Ascending aorta (tissue), 2 donors: Measurements from ENCODE around the gene EAF2. TPM values are rescaled to one million over a fixed set of nuclear protein-coding genes. Genes with fewer than 3 reads are reported as not detected.

Source experiments
- DNase-seq, 2 donors: peaks; one replicate each; pipeline ENCODE4 v3.0.0-alpha.2; 2019; ENCODE audit warnings: low spot score in 2 of 2
- H3K27ac ChIP-seq, 2 donors: fragments of 200-600 bp; sonication (generic); one replicate each; pipeline ENCODE4 v1.5.1; 2016 to 2017; ENCODE audit warnings: mild to moderate bottlenecking in 1 of 2
- H3K27me3 ChIP-seq: fragments of 200-600 bp; sonication (generic); one replicate; pipeline ENCODE4 v1.5.1; 2017
- H3K36me3 ChIP-seq, 2 donors: fragments of 200-600 bp; sonication (generic); one replicate each; pipeline ENCODE4 v1.5.1; 2016
- H3K4me1 ChIP-seq, 2 donors: fragments of 200-600 bp; sonication (generic); one replicate each; pipeline ENCODE4 v1.5.1; 2016 to 2017; ENCODE audit warnings: mild to moderate bottlenecking in 1 of 2
- H3K4me3 ChIP-seq, 2 donors: fragments of 200-600 bp; sonication (generic); one replicate each; pipeline ENCODE4 v1.5.1; 2016 to 2017; ENCODE audit warnings: mild to moderate bottlenecking in 1 of 2
- H3K9me3 ChIP-seq, 2 donors: fragments of 200-600 bp; sonication (generic); one replicate each; pipeline ENCODE4 v1.5.1; 2016
- CTCF ChIP-seq, 3 experiments: fragments of 200-600 bp in 2 of 3; fragments of 450-650 bp in 1 of 3; sonication (generic) in 2 of 3; IDR thresholded peaks; one replicate each; pipeline ENCODE4 v1.5.1; 2016 to 2019; ENCODE audit warnings: antibody characterized with exemption in 3 of 3, mild to moderate bottlenecking in 1 of 3, moderate library complexity in 1 of 3
- intact Hi-C: fragments of 100-400 bp; cut with DNase I; formaldehyde crosslinking; loops from one replicate; pipeline ENCODE4 v1.15.1; 2023
- total RNA-seq: library from RNA; depleted of rRNA; stranded (reverse); fragments of >200 nt; gene quantifications from one replicate; pipeline ENCODE4 v1.1.0, GENCODE V29; 2016

EAF2 gene
- total RNA-seq, 1 donor from 2014 or later, result 2.4 TPM

GRCh38 chr3:121885386-121885785 is 50.4 kb downstream of the EAF2 start:
- no peaks in the 10 kb centered on the region for H3K27me3 ChIP-seq
- no peaks in the 10 kb centered on the region for H3K9me3 ChIP-seq
- intact Hi-C loops, result no loop called here
- no peak overlapping the region for H3K27ac ChIP-seq
- no peaks in the 10 kb centered on the region for H3K4me1 ChIP-seq
- DNase-seq, result no peak
- no peak overlapping the region for H3K4me3 ChIP-seq
- no peak for TF ChIP-seq CTCF (IDR thresholded peaks at IDR 0.05)
- H3K36me3 ChIP-seq, result no peaks in the 10 kb centered on the region

GRCh38 chr3:121894301-121894990 is 59.4 kb downstream of the EAF2 start, which contains the start of gene SLC15A2:
Gene SLC15A2 (plus strand): TSS chr3:121894401. CDS start chr3:121894477, 76 bp downstream.
- no peak within 1 kb of the TSS for H3K4me3 ChIP-seq
- no peaks in the 10 kb centered on the region for H3K36me3 ChIP-seq
- no peaks in the 10 kb centered on the region for H3K4me1 ChIP-seq
- H3K27ac ChIP-seq, result no peak within 1 kb of the TSS
- intact Hi-C loops, result no loop called here
- no peak for DNase-seq
- H3K27me3 ChIP-seq, result no peaks in the 10 kb centered on the region
- H3K9me3 ChIP-seq, result no peaks in the 10 kb centered on the region
- TF ChIP-seq CTCF (IDR thresholded peaks at IDR 0.05), result no peak

DNA sequence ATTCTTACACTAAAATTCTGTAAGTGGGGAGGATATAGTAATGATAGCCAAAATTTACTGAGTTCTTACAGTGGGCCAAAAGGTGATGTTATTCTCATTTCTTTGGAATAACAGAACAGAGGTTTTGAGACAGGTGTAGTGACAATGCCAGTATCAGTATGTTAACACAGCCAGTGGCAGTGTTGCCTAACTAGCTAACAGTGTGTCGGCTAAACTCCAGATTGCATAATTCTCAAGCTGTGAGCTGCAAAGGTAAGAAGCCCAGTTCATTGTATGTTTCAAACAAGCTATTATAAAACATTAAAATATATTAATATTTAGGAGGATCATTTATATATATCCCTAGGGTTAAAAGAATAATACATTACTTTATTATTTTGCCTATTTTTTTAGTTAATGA is 60.1 kb downstream of the EAF2 start:
- Histone ChIP-seq H3K27ac (no peak overlapping the region), H3K4me3 (no peak overlapping the region), H3K27me3 (no peaks in the 10 kb centered on the region), H3K36me3 (no peaks in the 10 kb centered on the region), H3K4me1 (no peaks in the 10 kb centered on the region), H3K9me3 (no peaks in the 10 kb centered on the region)
- no peak for TF ChIP-seq CTCF (IDR thresholded peaks at IDR 0.05)
- DNase-seq, result no peak
- intact Hi-C loops, result no loop called here

GRCh38 chr3:121895736-121896135 is 60.7 kb downstream of the EAF2 start:
- Histone ChIP-seq H3K4me3 (no peak overlapping the region), H3K4me1 (no peaks in the 10 kb centered on the region), H3K9me3 (no peaks in the 10 kb centered on the region), H3K36me3 (no peaks in the 10 kb centered on the region), H3K27me3 (no peaks in the 10 kb centered on the region), H3K27ac (no peak overlapping the region)
- intact Hi-C loops, result no loop called here
- TF ChIP-seq CTCF (IDR thresholded peaks at IDR 0.05), result no peak
- no peak for DNase-seq

- H3K9me3 ChIP-seq, result no peaks in the 10 kb centered on the region
- intact Hi-C loops, result no loop called here
- no peak overlapping the region for H3K4me3 ChIP-seq
- no peaks in the 10 kb centered on the region for H3K4me1 ChIP-seq
- no peak for DNase-seq
- H3K27me3 ChIP-seq, result no peaks in the 10 kb centered on the region
- TF ChIP-seq CTCF (IDR thresholded peaks at IDR 0.05), result no peak
- no peak overlapping the region for H3K27ac ChIP-seq
- no peaks in the 10 kb centered on the region for H3K36me3 ChIP-seq
These were observed 61.8 kb downstream of the EAF2 start for GRCh38 chr3:121896823-121897222.

DNA sequence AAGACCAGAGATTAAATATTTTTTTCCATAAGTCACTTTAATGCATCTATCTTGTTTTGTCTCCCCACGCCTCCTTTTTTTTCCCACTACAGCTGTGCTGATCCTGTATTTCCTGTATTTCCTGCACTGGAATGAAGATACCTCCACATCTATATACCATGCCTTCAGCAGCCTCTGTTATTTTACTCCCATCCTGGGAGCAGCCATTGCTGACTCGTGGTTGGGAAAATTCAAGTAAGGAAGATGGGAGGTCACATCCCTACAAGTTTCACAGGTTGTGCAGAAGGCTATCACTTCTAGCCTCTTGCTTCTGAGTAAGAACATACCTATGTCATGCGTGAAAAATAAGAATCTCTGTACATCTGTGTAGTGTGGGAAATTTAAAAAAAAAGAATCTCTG is 62.3 kb downstream of the EAF2 start:
- no peaks in the 10 kb centered on the region for H3K27me3 ChIP-seq
- no peak overlapping the region for H3K4me3 ChIP-seq
- intact Hi-C loops, result no loop called here
- no peak overlapping the region for H3K27ac ChIP-seq
- no peak for DNase-seq
- no peaks in the 10 kb centered on the region for H3K4me1 ChIP-seq
- no peaks in the 10 kb centered on the region for H3K36me3 ChIP-seq
- no peak for TF ChIP-seq CTCF (IDR thresholded peaks at IDR 0.05)
- no peaks in the 10 kb centered on the region for H3K9me3 ChIP-seq
